Skin of body (tissue), 2 donors: ENCODE data around the gene NDUFV1. TPM values are rescaled to one million over a fixed set of nuclear protein-coding genes. Genes with fewer than 3 reads are reported as not detected.

Experiments
- DNase-seq: peaks from one replicate; lab custom pipeline; 2025; lab: John Stamatoyannopoulos, UW
- total RNA-seq: library from RNA; depleted of rRNA; stranded (reverse); fragments of >200 nt; gene quantifications from one replicate; pipeline ENCODE4 v1.2.3, GENCODE V29; 2014

Gene NDUFV1
- total RNA-seq, result 121 TPM

DNA sequence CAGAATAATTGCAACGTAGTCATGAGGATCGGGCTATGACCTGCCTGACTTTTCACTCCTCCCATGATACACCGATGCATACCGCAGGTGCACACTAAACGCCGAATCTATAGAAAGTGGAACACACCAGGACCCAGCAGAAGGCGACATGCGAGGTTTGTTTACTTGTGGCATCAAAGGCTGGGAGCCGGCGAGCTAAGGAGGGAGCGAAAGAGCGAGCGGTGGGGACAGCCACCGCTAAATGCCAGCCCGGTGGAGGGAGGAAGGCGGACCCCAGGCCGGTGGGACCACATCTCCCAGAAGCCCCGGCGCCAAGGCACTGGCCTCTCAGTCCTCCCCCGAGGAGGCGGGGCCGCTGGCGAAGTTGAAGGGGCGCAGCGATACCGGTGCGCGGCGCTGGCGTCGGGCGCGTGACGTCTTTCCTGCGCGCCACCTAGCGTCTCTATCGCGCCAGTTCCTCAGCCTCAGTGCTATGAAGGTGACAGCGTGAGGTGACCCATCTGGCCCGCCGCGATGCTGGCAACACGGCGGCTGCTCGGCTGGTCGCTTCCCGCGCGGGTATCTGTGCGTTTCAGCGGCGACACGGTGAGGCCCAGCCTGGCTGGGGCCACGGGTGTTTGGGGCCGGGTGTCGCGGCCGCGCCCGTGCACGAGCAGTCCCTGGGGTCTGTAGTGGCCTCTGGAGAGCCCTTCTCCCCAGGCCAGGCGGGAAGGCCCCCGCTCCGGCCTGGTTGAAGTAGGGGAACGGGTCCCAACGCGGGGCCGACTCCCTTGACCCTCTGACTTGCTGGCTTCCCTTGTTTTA lies at the start of gene NDUFV1:
NDUFV1 (plus strand) TSS at position 445 of the 804 bp plus-strand sequence; CDS start at position 514, 69 bp downstream.
- peak; percentile 91 for DNase-seq

DNA sequence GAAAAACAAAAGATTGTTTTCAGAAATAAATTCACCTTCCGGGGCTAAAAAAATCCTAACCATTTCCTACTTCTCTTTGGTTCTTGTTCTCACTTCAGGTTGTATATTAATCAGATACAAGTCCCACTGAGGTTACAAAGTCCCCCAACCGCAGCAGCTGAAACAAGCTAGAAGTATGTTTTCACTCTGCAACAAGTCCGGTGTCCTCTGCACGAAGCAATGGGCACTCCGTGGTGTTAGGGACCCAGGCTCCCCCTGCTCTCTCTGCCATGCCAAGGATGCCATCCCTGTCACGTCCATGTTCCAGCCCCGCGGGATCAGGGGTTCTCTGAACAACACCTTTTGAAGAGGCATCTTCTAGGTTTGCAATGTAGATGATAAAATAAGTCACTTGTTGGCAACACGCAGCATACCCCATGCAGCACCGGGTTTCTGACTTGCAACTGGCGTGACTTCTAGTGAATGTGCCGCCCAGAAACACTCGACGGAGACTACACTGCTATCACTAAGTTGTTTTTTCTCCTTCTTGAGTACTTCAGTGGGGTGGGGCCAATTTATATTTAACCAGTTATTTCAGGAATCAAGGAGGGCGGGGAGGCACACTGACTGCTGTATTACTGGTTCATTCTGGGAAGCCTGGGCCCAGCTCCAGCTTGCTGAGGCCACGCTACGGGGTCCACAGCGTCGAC lies 48.5 kb upstream of the NDUFV1 start:
- no peak for DNase-seq

DNA sequence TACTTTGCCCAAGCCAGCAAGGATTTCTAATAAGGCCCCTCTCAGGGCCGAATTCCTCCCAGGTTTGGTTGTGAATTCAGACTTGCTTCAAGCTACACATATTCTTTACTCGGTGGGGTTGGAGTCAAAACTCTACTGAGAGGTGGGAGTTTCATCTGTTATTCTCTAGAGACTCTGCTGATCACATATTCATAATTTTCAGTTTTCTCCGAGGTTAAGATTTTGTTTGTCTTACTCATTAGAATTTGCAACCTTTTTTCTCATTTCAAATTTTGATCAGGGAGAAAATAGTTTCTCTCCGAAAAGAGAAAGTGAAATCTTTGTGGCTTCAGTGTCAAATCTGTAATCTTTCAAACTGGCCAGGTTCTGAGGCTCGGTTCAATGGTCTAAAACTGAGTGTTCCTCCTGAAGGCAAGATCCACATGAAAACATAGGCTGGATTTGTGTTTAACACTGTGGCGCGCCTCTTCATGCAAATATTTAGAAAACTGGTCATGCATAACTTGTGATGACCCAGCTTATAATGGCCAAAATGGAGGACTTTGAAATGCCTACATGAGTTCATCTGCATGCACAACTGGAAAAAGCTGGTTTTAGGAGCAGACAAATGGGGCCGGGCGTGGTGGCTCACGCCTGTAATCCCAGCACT lies 44.6 kb upstream of the NDUFV1 start:
- no peak for DNase-seq

DNA sequence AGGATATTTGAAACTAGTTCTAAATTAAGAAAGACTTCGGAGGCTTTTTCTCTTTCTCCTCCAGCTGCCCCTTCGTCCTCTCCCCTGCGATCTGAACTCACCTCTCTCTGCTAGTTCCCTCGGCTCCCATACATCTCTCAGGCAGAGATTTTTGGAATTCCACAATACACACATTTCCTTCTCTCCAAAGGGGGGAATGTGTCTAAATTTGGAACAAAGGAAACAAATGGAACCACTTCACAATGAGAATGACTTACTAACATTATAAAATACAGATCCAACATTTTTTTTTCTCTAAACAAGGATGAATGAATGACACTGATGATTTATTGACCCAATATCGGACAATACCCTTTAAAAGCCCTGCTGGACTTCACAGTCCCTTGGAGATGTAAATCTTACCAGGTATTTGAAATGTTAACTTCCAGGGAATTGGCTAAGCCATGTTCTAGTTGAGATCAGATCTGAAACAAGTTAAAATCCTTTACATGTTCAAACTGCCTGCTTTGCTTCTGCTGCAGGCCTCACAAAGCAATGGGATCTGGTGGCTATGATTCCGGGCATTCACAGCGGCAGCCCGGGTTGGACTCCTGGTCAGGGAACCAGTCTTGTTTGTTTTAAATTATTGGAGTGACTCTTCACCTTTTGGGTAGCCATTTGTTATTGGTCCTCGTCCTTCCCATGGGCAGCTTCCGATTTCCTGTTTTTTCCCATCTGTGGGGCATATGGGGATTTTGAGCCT lies 43.6 kb upstream of the NDUFV1 start:
- no peak for DNase-seq

DNA sequence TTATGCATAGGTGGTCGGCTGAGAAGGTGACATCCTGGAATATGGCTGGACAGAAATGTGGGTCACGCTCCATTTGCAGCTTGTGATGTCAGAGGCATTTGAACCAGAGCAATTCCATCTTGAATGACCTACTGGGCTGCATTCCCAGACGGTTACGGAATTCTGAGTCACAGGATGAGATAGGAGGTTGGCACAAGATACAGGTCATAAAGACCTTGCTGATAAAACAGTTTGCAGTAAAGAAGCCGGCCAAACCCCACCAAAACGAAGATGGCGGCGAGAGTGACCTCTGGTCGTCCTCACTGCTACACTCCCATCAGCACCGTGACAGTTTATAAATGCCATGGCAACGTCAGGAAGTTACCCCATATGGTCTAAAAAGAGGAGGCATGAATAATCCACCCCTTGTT lies 43.0 kb upstream of the NDUFV1 start:
- DNase-seq, result peak; percentile 30

DNA sequence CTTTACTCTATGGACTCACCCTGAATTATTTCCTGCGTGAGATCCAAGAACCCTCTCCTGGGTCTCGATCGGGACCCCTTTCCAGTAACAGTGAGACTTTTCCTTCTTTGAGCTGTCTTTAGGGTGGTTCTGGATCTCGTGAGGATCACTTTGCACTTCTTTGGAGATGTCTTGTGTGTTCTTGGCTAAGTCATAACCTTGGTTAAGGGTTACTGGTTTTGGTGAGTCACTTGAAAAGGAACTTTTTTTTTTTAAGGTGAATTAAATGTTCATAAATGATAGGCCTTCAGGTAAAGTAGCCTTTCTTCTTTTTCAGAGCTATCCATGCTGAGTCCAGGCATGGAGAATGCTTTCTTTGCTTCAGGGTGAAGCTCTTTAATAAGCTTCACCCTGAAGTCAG lies 42.5 kb upstream of the NDUFV1 start:
- DNase-seq, result no peak

DNA sequence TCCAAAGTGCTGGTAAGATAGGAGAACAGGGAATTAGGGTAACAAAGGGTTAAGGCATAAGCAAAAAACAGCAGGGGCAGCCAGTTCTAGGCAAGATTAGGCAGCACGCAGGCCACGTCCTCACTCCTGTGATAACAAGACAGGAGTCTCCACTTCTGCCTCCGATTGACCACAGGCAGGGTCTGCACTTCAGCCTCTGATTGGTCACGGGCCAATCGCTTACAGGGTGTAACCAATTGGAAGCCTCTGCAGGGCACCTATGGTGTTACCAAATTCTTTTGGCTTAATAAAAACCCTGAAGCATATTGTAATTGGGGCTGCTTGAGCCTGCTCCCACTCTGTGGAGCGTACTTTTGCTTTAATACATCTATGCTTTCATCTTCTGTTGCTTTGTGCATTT lies 35.3 kb upstream of the NDUFV1 start:
- DNase-seq, result no peak

DNA sequence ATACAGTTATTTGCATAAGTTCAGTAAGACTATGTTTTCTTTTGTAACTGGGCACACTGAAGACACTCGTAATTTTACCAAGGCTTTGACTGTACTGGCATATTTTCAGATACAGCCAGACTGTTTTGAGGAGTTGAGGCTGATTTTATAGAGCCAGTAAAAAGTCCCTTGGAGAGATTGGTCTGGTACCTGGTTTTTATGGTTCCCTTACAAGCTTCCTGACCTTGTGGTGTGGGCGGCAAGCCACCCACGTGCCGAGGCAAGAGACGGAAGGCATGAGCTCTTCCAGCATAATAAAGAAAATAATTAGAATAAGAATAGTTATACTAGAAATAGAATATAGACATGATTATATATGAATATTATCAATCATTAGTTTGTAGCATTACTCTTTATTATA lies 34.4 kb upstream of the NDUFV1 start:
- DNase-seq, result no peak

DNA sequence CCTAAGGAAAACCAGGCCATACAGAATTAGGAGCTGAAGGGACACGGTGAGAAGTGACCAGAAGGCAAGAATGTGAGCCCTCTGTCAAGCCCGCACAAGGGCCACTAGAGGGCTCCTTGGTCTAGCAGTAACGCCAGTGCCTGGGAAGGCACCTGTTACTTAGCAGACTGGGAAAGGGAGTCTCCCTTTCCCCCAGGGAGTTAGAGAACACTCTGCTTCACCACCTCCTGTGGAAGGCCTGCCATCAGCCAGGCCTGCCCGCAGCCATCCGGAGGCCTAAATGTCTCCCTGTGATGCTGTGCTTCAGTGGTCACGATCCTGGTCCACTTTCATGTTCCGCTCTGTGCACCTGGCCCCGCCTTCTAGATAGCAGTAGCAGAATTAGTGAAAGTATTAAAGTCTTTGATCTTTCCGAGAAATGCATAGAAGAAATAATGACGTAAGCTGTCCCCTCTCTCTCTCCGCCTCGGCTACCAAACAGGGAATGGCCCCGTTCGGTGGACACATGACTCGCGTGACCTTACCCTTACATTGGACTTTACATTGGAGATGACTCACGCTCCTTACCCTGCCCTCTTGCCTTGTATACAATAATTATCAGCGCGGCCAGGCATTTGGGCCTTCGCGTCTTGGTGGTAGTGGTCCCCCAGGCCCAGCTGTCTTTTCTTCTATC lies 33.9 kb upstream of the NDUFV1 start:
- no peak for DNase-seq

DNA sequence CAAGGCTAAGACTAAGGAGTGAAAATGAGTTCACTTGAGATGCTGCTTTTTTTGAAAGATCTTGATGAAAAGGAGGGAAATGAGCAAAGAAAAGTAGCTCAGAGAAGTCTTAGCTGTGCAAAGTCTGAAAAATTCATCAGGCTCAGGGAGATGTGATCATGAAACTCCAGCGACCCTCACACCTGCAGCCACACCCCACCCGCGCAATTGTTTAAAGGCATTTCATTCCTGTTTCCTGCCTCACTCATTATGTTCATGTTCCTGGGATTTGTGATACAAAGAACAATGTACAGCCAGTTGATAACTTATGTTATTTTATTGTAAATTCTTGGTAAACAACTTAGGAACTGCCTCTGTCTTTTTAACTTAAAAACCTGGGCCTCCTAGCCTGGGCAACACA lies 31.8 kb upstream of the NDUFV1 start:
- no peak for DNase-seq

DNA sequence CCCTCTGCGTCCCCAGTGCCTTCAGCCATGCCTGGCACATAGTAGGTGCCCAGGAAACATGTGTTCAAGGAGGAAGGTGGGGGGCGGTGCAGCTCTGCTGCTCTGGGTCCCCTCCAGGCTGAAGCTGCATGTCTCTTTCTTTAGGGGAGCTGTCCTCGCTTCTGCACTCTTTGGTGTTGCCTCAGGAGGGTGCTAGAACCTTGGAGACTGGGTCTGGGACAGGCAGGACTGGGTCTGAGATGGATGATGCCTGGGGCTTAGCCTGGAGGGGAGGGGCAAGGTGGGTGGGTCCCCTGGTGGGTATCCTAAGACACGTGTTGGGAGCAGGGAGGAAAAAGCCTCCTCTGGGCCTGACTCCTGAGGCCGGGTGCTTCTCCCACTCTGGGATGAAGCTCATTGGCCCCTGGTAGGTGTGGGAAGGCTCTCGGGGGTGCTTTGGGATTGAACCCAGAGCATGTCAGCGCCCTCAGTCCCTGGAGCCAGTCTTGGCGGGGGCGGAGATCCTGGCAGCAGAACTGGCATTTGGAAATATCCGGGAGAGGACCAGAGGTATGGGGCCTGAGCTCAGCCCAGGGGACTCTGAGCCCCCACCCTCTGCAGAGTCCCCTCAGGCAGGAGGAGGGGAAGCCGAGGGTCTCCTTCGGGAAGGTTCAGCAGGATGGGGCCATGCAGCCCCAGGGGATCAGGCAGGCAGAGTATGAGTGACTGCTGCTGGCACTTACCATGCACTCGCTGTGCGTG lies 29.8 kb upstream of the NDUFV1 start:
- no peak for DNase-seq

DNA sequence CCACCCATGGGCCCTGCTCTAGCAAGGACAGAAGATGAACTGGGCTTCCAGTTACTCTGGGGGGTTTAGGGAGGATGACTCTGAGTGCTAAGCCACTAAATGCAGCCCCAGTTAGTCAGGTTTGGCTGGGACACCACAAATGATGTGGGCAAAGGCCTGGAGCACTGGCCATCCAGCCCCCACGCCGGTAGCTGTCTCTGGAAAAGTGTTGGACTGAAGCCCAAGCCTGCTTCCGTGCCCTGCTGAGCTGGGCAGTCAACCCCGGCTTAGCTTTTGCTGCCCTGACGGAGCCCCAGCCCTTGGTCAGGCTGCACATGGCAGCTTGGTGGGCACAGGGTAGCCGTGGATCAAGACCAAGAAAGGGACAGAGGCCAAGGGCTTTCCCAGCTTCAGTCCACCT lies 28.8 kb upstream of the NDUFV1 start:
- DNase-seq, result no peak

DNA sequence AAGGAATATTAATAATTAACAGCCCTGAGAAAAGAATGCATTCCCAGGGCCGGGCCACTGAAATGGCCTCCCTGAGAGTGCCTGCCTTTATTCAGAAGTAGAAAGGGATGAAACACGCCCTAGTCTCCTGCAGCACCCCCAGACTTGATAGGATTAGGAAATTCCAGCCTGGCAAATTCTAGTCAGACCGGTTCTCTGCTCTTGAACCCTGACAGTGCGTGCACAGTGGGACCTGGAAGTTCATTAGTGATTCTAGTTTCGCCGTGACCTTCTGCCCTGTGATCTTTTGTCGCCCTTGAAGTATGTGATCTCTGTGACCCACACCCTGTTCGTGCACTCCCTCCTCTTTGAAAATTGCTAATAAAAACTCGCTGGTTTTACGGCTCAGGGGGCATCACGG lies 25.3 kb upstream of the NDUFV1 start:
- DNase-seq, result no peak

DNA sequence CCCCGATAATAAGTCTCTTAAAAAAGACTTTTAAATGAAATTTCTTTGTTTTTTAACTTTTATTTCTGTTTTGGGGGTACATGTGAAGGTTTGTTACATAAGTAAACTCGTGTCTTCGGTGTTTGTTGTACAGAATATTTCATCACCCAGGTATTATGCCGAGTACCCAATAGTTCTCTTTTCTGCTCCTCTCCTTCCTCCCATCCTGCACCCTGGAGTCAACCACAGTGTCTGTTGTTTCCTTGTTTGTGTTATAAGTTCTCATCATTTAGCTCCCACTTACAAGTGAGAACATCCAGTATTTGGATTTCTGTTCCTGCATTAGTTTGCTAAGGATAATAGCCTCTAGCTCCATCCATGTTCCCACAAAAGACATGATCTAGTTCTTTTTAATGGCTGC lies 24.7 kb upstream of the NDUFV1 start:
- no peak for DNase-seq

DNA sequence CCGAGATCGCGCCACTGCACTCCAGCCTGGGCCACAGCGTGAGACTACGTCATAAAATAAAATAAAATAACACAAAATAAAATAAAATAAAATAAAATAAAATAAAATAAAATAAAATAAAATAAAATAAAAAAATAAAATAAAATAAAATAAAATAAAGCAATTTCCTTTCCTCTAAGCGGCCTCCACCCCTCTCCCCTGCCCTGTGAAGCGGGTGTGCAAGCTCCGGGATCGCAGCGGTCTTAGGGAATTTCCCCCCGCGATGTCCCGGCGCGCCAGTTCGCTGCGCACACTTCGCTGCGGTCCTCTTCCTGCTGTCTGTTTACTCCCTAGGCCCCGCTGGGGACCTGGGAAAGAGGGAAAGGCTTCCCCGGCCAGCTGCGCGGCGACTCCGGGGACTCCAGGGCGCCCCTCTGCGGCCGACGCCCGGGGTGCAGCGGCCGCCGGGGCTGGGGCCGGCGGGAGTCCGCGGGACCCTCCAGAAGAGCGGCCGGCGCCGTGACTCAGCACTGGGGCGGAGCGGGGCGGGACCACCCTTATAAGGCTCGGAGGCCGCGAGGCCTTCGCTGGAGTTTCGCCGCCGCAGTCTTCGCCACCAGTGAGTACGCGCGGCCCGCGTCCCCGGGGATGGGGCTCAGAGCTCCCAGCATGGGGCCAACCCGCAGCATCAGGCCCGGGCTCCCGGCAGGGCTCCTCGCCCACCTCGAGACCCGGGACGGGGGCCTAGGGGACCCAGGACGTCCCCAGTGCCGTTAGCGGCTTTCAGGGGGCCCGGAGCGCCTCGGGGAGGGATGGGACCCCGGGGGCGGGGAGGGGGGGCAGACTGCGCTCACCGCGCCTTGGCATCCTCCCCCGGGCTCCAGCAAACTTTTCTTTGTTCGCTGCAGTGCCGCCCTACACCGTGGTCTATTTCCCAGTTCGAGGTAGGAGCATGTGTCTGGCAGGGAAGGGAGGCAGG lies 23.2 kb upstream of the NDUFV1 start, which contains the start of gene GSTP1:
GSTP1 (plus strand) TSS at position 566 of the 958 bp plus-strand sequence; CDS start at position 598, 32 bp downstream.
- peak; percentile 76 for DNase-seq

DNA sequence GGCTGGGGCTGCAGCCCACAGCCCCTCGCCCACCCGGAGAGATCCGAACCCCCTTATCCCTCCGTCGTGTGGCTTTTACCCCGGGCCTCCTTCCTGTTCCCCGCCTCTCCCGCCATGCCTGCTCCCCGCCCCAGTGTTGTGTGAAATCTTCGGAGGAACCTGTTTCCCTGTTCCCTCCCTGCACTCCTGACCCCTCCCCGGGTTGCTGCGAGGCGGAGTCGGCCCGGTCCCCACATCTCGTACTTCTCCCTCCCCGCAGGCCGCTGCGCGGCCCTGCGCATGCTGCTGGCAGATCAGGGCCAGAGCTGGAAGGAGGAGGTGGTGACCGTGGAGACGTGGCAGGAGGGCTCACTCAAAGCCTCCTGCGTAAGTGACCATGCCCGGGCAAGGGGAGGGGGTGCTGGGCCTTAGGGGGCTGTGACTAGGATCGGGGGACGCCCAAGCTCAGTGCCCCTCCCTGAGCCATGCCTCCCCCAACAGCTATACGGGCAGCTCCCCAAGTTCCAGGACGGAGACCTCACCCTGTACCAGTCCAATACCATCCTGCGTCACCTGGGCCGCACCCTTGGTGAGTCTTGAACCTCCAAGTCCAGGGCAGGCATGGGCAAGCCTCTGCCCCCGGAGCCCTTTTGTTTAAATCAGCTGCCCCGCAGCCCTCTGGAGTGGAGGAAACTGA lies 22.4 kb upstream of the NDUFV1 start:
- peak; percentile 52 for DNase-seq

DNA sequence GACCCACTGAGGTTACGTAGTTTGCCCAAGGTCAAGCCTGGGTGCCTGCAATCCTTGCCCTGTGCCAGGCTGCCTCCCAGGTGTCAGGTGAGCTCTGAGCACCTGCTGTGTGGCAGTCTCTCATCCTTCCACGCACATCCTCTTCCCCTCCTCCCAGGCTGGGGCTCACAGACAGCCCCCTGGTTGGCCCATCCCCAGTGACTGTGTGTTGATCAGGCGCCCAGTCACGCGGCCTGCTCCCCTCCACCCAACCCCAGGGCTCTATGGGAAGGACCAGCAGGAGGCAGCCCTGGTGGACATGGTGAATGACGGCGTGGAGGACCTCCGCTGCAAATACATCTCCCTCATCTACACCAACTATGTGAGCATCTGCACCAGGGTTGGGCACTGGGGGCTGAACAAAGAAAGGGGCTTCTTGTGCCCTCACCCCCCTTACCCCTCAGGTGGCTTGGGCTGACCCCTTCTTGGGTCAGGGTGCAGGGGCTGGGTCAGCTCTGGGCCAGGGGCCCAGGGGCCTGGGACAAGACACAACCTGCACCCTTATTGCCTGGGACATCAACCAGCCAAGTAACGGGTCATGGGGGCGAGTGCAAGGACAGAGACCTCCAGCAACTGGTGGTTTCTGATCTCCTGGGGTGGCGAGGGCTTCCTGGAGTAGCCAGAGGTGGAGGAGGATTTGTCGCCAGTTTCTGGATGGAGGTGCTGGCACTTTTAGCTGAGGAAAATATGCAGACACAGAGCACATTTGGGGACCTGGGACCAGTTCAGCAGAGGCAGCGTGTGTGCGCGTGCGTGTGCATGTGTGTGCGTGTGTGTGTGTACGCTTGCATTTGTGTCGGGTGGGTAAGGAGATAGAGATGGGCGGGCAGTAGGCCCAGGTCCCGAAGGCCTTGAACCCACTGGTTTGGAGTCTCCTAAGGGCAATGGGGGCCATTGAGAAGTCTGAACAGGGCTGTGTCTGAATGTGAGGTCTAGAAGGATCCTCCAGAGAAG lies 21.6 kb upstream of the NDUFV1 start:
- DNase-seq, result no peak
